ENCODE measurements around the gene NSMCE1. TPM values are rescaled to one million over a fixed set of nuclear protein-coding genes. Genes with fewer than 3 reads are reported as not detected.
"Not testable (repeated sequence)": the region's sequence is repeated elsewhere in the genome, so short reads cannot be mapped to it uniquely, and the experiment has no call there.

The NSMCE1 gene
- total RNA-seq, 2 donors from 2014 or later, result 119 to 165 TPM

DNA sequence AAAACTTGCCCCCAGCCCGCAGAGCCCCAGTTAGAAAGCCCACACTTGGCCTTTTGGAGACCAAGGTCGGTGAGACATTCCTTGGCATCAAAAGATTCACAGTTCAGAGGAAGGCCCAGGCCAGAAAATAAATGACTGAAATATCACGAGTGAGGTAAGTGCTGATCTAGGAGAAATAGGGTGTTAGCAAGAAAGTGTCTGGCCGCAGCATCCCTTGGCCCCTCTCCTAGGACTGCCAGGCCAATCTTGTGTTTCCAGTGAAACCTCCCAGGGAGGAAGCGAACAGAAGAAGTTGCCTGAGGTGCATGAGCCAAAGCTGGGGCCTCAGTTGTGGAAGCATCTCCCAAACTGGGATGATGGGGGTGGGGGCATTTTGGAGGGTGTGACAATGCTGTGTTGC, 22.5 kb upstream of the NSMCE1 start:
- Mint-ChIP-seq H3K4me1 (ENCODE audit: low read depth) (peaks cover 68% of the 10 kb centered on the region), H3K27ac (no peak overlapping the region), H3K36me3 (ENCODE audit: insufficient read depth in 2 of 2) (peaks cover 5 to 12% of the 10 kb centered on the region in 2 donors), H3K27me3 (ENCODE audit: low read depth) (no peaks in the 10 kb centered on the region), H3K9me3 (no peaks in the 10 kb centered on the region), H3K4me3 (no peak overlapping the region)
- ATAC-seq (replicated peaks in 1 of 2), result no peak
- DNase-seq, result no peak

DNA sequence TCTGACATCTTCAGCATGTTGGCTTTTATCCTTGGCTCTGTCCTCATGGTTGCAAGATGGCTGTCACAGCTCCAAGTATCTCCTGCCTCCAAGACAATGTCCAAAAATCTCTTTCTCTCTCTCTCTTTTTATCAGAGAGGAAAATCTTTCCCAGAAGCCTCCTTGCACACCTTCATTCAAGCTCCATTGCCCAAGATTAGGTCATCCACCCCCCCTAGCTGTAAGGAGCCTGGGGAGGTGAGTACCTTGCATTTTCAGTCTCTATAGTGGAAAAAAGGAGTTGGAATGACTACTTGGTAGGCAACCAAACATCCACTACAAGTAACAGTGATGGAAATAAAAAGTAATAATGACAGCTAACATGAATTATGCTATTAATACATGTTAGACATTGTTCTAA, 22.0 kb upstream of the NSMCE1 start:
- peaks cover 68% of the 10 kb centered on the region for H3K4me1 Mint-ChIP-seq (ENCODE audit: low read depth)
- H3K27me3 Mint-ChIP-seq (ENCODE audit: low read depth), result no peaks in the 10 kb centered on the region
- DNase-seq (no peak), ATAC-seq (replicated peaks in 1 of 2) (no peak)
- H3K9me3 Mint-ChIP-seq, result no peaks in the 10 kb centered on the region
- peak overlapping the region; percentile 91 for H3K27ac Mint-ChIP-seq
- H3K4me3 Mint-ChIP-seq, result peak overlapping the region in 1 of 2 donors; percentile 60
- H3K36me3 Mint-ChIP-seq (ENCODE audit: insufficient read depth in 2 of 2), result peaks cover 5 to 14% of the 10 kb centered on the region in 2 donors

DNA sequence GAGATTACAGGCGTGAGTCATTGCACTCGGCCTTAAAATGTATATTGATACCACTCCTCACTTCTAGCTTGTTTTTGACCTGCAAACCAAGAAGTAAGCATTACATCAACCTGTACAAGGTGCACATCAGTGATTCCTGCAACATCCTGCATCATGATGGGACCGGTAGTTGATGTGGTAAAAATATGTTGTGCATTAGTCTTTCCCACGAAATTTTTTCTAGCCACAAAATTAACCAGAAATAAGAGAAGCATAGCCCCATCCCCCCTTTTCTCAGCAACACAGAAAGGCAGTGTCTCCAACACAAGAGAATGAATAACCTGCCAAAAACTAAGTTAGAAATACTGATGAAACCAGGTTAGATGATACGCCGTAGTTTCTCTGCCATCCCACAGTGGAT, 21.1 kb upstream of the NSMCE1 start:
- Mint-ChIP-seq H3K4me1 (ENCODE audit: low read depth) (peaks cover 72% of the 10 kb centered on the region), H3K27me3 (ENCODE audit: low read depth) (no peaks in the 10 kb centered on the region), H3K4me3 (peak overlapping the region; percentile 44 to 60), H3K36me3 (ENCODE audit: insufficient read depth in 2 of 2) (peaks cover 5 to 14% of the 10 kb centered on the region in 2 donors), H3K27ac (peak overlapping the region; percentile 91), H3K9me3 (no peaks in the 10 kb centered on the region)
- ATAC-seq (replicated peaks in 1 of 2) (peak; percentile 51 to 62), DNase-seq (no peak)

DNA sequence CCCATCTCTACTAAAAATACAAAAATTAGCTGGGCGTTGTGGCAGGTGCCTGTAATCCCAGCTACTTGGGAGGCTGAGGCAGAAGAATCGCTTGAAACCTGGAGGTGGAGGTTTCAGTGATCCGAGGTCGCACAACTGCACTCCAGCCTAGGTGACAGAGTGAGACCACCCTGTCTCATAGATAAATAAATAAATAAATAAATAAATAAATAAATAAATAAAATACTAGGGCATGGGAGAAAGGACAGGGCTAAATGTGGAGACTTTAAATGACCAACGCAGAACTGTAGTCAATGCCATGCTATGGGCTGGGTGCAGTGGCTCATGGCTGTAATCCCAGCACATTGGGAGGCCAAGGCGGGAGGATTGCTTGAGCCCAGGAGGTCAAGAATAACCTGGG, 19.7 kb upstream of the NSMCE1 start:
- not testable (repeated sequence) for DNase-seq; ATAC-seq (replicated peaks in 1 of 2); H3K9me3 Mint-ChIP-seq; H3K27me3 Mint-ChIP-seq (ENCODE audit: low read depth); H3K4me3 Mint-ChIP-seq; H3K27ac Mint-ChIP-seq
- peaks cover 85% of the 10 kb centered on the region for H3K4me1 Mint-ChIP-seq (ENCODE audit: low read depth)
- peaks cover 8 to 16% of the 10 kb centered on the region in 2 donors for H3K36me3 Mint-ChIP-seq (ENCODE audit: insufficient read depth in 2 of 2)

DNA sequence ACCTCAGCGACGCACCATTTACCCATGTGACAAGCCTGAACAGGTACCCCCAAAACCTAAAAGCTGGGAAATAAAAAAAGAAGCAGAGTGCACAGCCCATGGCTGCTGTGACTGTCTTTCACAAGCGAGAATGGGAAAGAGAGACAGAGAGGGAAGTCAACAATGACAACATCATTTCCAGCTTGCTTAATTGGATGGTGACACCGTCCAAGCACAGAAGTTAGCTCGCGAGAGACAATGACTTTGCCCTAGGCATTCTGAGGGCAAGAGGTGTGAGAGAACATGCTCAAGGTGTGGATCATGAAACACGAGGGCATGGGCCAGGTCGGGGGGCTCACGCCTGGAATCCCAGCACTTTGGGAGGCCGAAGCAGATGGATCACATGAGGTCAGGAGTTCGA, 19.3 kb upstream of the NSMCE1 start:
- ATAC-seq (replicated peaks in 1 of 2) (no peak), DNase-seq (no peak)
- Mint-ChIP-seq H3K27ac (no peak overlapping the region), H3K36me3 (ENCODE audit: insufficient read depth in 2 of 2) (peaks cover 8 to 16% of the 10 kb centered on the region in 2 donors), H3K4me3 (no peak overlapping the region), H3K27me3 (ENCODE audit: low read depth) (no peaks in the 10 kb centered on the region), H3K4me1 (ENCODE audit: low read depth) (peaks cover 86% of the 10 kb centered on the region), H3K9me3 (no peaks in the 10 kb centered on the region)

DNA sequence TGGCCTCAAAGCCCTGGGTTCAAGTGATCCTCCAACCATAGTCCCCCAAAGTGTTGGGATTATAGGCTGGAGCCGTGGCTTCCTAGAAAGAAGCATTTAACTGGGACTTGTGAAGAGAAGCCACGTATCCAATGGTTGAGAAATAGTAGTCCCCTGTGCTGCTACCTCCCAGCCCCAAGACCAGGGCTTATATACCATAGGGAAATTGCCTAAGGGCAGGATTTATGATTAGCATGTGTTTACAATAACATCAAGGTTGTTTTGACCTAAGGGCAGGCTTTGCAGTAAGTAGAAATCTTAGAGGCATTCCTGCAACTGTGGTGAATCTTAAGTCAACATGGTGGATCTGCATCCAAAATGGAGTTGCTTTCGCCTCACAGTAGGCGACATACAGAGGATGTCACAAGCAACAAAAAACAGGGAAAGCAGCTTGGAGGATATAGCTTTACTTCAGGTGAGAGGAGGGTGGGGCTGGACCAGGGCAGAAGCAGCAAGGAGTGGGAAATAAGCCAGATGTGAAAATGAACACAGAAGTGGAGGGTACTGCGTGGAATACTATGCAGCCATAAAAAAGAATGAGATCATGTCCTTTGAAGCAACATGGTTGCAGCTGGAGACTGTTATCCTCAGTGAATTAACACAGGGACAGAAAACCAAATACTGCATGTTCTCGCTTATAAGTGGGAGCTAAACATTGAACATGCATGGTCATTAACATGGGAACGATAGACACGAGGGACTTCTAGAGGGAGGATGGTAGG, 18.7 kb upstream of the NSMCE1 start:
- no peak for DNase-seq
- Mint-ChIP-seq H3K4me3 (no peak overlapping the region), H3K36me3 (ENCODE audit: insufficient read depth in 2 of 2) (peaks cover 8 to 19% of the 10 kb centered on the region in 2 donors)

DNA sequence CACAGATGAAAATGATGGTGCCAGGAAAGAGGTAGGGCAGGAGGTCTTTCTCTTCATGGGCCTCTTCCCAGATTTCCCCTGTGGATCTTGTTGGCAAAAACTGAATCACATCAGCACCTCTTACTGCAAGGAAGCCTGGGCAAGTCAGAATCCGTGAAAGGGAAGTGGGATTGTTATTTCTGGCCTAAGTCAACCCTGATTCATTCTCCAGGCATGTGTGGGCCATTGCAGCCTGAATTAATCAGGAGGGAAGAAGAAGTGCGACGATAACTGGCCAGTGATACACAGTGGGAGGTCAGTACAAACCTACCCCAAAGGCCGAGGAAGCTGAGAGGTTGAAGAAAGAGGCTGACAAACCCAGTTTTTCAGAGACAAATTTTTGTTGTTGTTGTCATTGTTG, 17.9 kb upstream of the NSMCE1 start:
- Mint-ChIP-seq H3K36me3 (ENCODE audit: insufficient read depth in 2 of 2) (peaks cover 8 to 19% of the 10 kb centered on the region in 2 donors), H3K27me3 (ENCODE audit: low read depth) (no peaks in the 10 kb centered on the region), H3K4me1 (ENCODE audit: low read depth) (peaks cover 90% of the 10 kb centered on the region)

More for the DNA sequence above, 18.7 kb upstream of the NSMCE1 start:
- Mint-ChIP-seq H3K27ac (no peak overlapping the region), H3K27me3 (ENCODE audit: low read depth) (no peaks in the 10 kb centered on the region), H3K4me1 (ENCODE audit: low read depth) (peaks cover 90% of the 10 kb centered on the region), H3K9me3 (no peaks in the 10 kb centered on the region)
- no peak for ATAC-seq (replicated peaks in 1 of 2)

DNA sequence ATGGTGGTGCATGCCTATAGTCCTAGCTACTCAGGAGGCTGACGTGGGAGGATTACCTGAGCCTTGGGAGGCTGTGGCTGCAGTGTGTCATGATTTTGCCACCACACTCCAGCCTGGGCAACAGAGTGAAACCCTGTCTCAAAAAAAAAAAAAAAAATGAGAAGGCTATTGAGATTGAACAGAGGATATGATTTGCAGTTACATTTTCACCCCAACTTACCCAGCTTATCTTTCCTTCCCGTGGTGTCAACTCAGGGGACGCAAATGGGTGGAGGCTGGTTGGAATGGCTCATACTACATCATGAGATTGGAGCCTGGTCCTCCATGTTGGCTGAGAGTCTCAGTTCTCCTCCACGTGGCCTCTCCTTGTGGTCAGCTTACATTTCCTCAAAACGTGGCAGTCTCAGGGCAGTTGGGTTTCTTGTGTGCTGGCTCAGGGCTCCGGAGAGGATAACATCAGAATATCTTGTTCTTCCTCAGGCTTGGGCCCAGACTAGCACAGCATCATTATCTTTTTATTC, 17.2 kb upstream of the NSMCE1 start:
- Mint-ChIP-seq H3K27ac (peak overlapping the region; percentile 77), H3K4me3 (peak overlapping the region; percentile 55 to 70), H3K9me3 (no peaks in the 10 kb centered on the region), H3K27me3 (ENCODE audit: low read depth) (no peaks in the 10 kb centered on the region), H3K4me1 (ENCODE audit: low read depth) (peaks cover 91% of the 10 kb centered on the region), H3K36me3 (ENCODE audit: insufficient read depth in 2 of 2) (peaks cover 8 to 19% of the 10 kb centered on the region in 2 donors)
- ATAC-seq (replicated peaks in 1 of 2) (peak; percentile 46 to 67), DNase-seq (peak in 1 of 2 donors; percentile 57)

More for the DNA sequence above, 17.9 kb upstream of the NSMCE1 start:
- H3K9me3 Mint-ChIP-seq, result no peaks in the 10 kb centered on the region
- no peak for ATAC-seq (replicated peaks in 1 of 2)
- peak overlapping the region in 1 of 2 donors; percentile 70 for H3K4me3 Mint-ChIP-seq
- no peak for DNase-seq
- no peak overlapping the region for H3K27ac Mint-ChIP-seq

DNA sequence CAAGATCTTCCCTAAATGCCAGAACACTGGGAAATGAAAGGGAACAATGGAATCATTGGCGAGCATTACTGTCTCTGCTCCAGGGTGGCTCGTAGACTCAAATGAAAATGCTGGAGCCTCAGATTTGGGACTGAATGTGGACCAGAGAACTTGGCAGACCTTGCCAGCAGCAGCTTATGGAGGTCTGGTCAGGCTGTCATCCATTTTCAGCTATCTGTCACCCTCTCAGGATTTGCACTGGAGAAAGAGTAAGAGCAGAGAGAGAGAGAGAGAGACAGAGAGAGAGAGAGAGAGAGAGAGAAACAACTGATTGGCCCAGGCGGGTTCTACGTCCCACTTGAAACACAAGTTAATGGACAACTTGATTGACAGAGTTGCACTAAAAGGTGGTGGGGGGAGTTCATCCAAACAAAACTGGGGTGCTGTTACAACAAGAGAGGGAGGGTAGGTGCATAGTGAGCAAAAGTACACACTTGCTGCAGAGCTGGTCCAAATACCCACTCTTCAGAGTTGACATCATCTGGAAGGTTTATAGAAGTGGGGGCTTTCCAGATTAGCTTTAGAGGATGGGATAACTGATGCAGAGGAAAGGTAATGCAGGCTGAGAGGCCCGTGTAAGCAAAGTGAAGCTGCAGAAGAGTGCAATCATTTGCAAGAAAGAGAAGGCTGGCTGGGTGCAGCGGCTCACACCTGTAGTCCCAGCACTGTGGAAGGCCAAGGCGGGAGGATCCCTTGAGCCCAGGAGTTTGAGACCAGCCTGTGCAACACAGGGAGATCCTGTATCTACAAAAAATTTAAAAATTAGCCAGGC, 16.5 kb upstream of the NSMCE1 start:
- H3K27ac Mint-ChIP-seq, result peak overlapping the region; percentile 77
- peaks cover 8 to 19% of the 10 kb centered on the region in 2 donors for H3K36me3 Mint-ChIP-seq (ENCODE audit: insufficient read depth in 2 of 2)
- H3K9me3 Mint-ChIP-seq, result no peaks in the 10 kb centered on the region
- peak overlapping the region; percentile 55 to 70 for H3K4me3 Mint-ChIP-seq
- DNase-seq (peak in 1 of 2 donors; percentile 32), ATAC-seq (replicated peaks in 1 of 2) (peak; percentile 41 to 45)
- no peaks in the 10 kb centered on the region for H3K27me3 Mint-ChIP-seq (ENCODE audit: low read depth)
- peaks cover 85% of the 10 kb centered on the region for H3K4me1 Mint-ChIP-seq (ENCODE audit: low read depth)

DNA sequence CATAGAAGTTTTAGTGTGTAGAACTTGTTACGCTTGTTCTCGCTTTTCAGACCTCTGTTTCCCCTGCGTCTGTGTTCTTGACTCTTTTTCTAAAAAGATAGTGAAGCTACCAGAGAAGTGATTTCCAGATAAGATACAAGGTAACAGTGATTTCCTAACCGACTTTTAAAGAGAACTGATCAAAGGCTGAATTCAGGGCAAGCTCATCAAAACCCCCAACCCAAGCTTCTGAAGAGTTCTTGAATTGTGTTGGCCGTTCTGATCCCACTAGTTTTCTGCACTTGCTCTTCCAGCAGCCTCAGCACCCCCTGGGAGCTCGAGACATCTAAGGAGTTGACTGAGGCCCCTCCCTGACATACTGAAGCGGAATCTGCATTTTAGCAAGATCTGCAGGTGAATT, 12.7 kb upstream of the NSMCE1 start:
- Mint-ChIP-seq H3K27ac (peak overlapping the region; percentile 54), H3K36me3 (ENCODE audit: insufficient read depth in 2 of 2) (peaks cover 2 to 8% of the 10 kb centered on the region in 2 donors), H3K27me3 (ENCODE audit: low read depth) (no peaks in the 10 kb centered on the region), H3K4me3 (peak overlapping the region; percentile 78 to 81), H3K9me3 (no peaks in the 10 kb centered on the region), H3K4me1 (ENCODE audit: low read depth) (peaks cover 67% of the 10 kb centered on the region)
- ATAC-seq (replicated peaks in 1 of 2) (peak; percentile 17 to 28), DNase-seq (no peak)

DNA sequence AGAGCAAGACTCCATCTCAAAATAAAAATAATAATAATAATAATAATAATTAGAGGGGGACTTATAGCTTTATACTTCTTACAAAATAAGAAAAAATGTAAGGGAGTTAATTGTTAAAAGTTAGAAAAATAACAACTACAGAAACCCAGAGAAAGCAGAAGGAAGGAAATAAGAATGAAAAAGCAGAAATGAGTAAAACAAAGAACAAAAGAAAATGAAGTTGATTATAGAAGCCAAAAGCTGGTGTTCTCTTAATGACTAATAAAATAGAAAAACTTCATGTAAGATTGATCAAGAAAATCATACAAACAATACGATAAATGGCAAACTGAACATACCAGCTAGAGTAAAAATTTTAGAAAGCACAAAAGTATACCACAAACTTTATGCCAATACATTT, 6.8 kb upstream of the NSMCE1 start:
- H3K27ac Mint-ChIP-seq, result no peak overlapping the region
- peaks cover 68% of the 10 kb centered on the region for H3K4me1 Mint-ChIP-seq (ENCODE audit: low read depth)
- H3K27me3 Mint-ChIP-seq (ENCODE audit: low read depth), result no peaks in the 10 kb centered on the region
- peaks cover 3 to 10% of the 10 kb centered on the region in 2 donors for H3K36me3 Mint-ChIP-seq (ENCODE audit: insufficient read depth in 2 of 2)
- ATAC-seq (replicated peaks in 1 of 2) (no peak), DNase-seq (no peak)
- peak overlapping the region; percentile 4 to 53 for H3K4me3 Mint-ChIP-seq
- H3K9me3 Mint-ChIP-seq, result peaks cover 2% of the 10 kb centered on the region in 2 donors

DNA sequence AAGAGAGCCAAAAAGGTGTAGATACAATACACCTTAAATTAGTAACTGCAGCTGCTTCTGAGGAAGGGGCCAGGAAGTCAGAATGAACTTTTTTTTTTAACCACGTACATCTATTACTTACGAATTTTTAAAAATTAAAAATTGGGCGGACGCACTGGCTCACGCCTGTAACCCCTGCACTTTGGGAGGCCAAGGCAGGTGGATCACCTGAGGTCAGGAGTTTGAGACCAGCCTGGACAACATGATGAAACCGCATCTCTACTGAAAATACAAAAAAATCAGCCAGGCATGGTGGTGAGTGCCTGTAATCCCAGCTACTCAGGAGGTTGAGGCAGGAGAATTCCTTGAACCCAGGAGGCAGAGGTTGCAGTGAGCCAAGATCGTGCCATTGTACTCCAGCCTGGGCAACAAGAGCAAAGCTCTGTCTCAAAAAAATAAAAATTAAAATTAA, 5.9 kb upstream of the NSMCE1 start:
- ATAC-seq (replicated peaks in 1 of 2); H3K27me3 Mint-ChIP-seq (ENCODE audit: low read depth); DNase-seq; H3K9me3 Mint-ChIP-seq: not testable (repeated sequence)
- H3K4me3 Mint-ChIP-seq, result peak overlapping the region; percentile 72 to 85
- peaks cover 7 to 12% of the 10 kb centered on the region in 2 donors for H3K36me3 Mint-ChIP-seq (ENCODE audit: insufficient read depth in 2 of 2)
- peaks cover 78% of the 10 kb centered on the region for H3K4me1 Mint-ChIP-seq (ENCODE audit: low read depth)
- peak overlapping the region; percentile 97 for H3K27ac Mint-ChIP-seq

Measured in activated T-cell treated with anti-CD3 and anti-CD28 coated beads, Interleukin-2, amount 50 U/mL, for 72 hours (primary cell).